OCI-LY7 (cell line): ENCODE measurements around the gene FAM193B.

Source experiments
- EZH2phosphoT487 ChIP-seq: fragments of 200-600 bp; sonication (generic); IDR thresholded peaks from 2 replicates; pipeline ENCODE4 v1.6.1; 2018; ENCODE audit warnings: low read depth, borderline replicate concordance, mild to moderate bottlenecking, mixed run types, antibody characterized with exemption, low read length, moderate library complexity, mixed read lengths
- TF ChIP-seq, protein P1 (sequence below): fragments of 200-600 bp; sonication (generic); conservative IDR thresholded peaks from 2 replicates; pipeline ENCODE4 v1.5.1; 2014; ENCODE audit warnings: mild to moderate bottlenecking, antibody characterized with exemption, low read length, moderate library complexity, mixed read lengths

GRCh38 chr5:177546258-177546741 is 8.1 kb downstream of the FAM193B start:
- TF ChIP-seq, protein P1, sequence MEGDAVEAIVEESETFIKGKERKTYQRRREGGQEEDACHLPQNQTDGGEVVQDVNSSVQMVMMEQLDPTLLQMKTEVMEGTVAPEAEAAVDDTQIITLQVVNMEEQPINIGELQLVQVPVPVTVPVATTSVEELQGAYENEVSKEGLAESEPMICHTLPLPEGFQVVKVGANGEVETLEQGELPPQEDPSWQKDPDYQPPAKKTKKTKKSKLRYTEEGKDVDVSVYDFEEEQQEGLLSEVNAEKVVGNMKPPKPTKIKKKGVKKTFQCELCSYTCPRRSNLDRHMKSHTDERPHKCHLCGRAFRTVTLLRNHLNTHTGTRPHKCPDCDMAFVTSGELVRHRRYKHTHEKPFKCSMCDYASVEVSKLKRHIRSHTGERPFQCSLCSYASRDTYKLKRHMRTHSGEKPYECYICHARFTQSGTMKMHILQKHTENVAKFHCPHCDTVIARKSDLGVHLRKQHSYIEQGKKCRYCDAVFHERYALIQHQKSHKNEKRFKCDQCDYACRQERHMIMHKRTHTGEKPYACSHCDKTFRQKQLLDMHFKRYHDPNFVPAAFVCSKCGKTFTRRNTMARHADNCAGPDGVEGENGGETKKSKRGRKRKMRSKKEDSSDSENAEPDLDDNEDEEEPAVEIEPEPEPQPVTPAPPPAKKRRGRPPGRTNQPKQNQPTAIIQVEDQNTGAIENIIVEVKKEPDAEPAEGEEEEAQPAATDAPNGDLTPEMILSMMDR, result no peak
- TF ChIP-seq EZH2phosphoT487, result no peak
